Coronary artery (tissue), 2 donors: Measurements from ENCODE around the gene PNRC1.
A peak's percentile ranks its signal among the peaks of the same experiment; 100 is the strongest.
"Not testable (repeated sequence)": the region's sequence is repeated elsewhere in the genome, so short reads cannot be mapped to it uniquely, and the experiment has no call there.

Experiments
- DNase-seq: peaks from one replicate; pipeline ENCODE4 v3.0.0-alpha.2; 2017; ENCODE audit warnings: low spot score
- H3K27ac ChIP-seq, 2 donors: fragments of 200-600 bp; sonication (generic); one replicate each; pipeline ENCODE4 v1.5.1; 2016 to 2019
- H3K4me3 ChIP-seq: fragments of 200-600 bp; sonication (generic); 2 replicates; pipeline ENCODE4 v1.5.1; 2016; ENCODE audit warnings: mild to moderate bottlenecking, moderate library complexity
- TF ChIP-seq, protein P1 (sequence below): fragments of 200-600 bp; sonication (generic); IDR thresholded peaks from one replicate; pipeline ENCODE4 v1.5.1; 2019; ENCODE audit warnings: antibody characterized with exemption

PNRC1 gene

DNA sequence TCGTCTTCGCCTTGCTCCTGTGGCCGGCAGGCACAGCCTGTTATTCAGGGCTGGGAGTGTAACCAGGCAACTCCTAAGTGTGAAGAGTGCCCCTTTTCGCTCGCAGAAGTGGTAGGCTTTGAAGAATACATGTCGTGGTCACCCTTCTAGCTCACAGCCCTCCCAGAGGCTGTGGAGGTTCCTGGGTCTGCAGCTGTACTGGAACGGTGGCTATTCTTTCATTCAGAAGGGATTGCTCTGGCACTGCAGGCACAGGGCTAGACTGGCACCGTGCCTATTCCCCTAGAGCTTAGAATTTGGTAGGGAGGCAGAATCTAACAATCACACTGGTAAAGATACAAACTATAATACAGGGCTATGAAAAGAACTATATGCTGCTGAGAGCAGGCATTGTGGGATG is 38.4 kb downstream of the PNRC1 start:
- H3K27ac ChIP-seq: no peak overlapping the region
- H3K4me3 ChIP-seq: no peak overlapping the region
- TF ChIP-seq, protein P1, sequence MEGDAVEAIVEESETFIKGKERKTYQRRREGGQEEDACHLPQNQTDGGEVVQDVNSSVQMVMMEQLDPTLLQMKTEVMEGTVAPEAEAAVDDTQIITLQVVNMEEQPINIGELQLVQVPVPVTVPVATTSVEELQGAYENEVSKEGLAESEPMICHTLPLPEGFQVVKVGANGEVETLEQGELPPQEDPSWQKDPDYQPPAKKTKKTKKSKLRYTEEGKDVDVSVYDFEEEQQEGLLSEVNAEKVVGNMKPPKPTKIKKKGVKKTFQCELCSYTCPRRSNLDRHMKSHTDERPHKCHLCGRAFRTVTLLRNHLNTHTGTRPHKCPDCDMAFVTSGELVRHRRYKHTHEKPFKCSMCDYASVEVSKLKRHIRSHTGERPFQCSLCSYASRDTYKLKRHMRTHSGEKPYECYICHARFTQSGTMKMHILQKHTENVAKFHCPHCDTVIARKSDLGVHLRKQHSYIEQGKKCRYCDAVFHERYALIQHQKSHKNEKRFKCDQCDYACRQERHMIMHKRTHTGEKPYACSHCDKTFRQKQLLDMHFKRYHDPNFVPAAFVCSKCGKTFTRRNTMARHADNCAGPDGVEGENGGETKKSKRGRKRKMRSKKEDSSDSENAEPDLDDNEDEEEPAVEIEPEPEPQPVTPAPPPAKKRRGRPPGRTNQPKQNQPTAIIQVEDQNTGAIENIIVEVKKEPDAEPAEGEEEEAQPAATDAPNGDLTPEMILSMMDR: no peak
- no peak for DNase-seq

DNA sequence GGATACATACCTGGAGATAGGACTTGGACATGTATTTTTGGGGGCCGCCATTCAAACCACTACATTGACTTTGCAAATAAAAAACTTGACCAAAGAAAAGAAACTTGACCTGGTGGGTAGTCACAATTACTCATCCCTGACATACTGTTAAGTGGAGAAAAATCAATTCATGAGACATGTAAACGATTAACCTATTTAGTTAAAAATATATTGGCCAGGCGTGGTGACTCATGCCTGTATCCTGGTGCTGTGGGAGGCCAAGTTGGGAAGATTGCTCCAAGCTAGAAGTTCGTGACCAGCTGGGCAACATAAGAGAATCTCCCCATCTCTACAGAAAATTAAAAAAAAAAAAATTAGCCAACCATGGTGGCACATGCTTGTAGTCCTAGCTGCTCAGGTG is 39.8 kb downstream of the PNRC1 start:
- no peak overlapping the region for H3K4me3 ChIP-seq
- TF ChIP-seq, protein P1: no peak
- H3K27ac ChIP-seq: no peak overlapping the region
- no peak for DNase-seq

DNA sequence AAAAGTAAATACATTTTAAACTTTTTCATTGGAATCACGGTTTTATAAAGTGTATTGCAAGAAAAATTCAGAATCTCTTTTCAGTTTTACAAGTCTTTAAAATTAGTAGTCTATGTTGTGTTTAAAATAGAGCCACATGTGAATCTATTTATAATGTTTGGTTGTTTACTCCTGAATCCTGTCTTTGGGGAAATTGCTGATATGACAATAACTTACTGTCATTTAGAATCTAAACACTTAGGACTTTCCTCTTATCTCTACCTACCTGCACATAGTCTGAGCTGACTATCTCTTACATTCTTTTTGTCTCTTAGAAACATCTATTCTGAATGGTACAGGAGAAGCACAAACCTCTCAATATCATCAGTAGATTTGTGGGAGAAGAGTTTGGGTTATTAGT is 41.4 kb downstream of the PNRC1 start:
- no peak overlapping the region for H3K27ac ChIP-seq
- DNase-seq: no peak
- TF ChIP-seq, protein P1: no peak
- H3K4me3 ChIP-seq: no peak overlapping the region

DNA sequence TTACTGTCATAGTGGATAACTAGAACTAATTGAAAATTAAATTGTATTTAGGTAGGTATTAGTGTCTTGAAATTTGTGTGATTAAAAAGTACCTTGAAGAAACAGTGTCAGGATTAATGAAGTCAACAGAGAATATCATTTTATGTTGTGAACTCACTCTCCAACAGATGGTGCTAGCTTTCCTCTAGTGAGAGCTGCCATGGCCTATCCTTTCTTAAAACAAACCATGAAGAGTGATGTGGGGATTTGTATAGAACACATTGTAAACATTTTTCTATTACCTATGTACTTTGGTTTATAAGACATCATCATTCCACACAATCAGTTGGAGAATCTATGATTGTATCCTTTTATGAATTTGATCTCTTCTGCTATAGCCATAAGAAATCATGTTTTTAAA is 42.1 kb downstream of the PNRC1 start:
- H3K27ac ChIP-seq: no peak overlapping the region

DNA sequence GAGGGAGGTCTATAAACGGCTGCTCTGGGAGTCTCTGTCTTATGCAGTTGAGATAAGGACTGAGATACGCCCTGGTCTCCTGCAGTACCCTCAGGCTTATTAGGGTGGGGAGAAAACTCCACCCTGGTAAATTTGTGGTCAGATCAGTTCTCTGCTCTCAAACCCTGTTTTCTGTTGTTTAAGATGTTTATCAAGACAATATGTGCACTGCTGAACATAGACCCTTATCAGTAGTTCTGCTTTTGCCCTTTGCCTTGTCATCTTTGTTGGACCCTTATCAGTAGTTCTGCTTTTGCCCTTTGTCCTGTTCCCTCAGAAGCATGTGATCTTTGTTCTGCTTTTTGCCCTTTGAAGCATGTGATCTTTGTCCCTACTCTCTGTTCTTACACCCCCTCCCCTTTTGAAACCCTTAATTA is 47.7 kb downstream of the PNRC1 start:
- DNase-seq, H3K4me3 ChIP-seq, H3K27ac ChIP-seq: not testable (repeated sequence)

More for the DNA sequence above, 42.1 kb downstream of the PNRC1 start:
- TF ChIP-seq, protein P1: peak; percentile 41
- DNase-seq: no peak
- no peak overlapping the region for H3K4me3 ChIP-seq

DNA sequence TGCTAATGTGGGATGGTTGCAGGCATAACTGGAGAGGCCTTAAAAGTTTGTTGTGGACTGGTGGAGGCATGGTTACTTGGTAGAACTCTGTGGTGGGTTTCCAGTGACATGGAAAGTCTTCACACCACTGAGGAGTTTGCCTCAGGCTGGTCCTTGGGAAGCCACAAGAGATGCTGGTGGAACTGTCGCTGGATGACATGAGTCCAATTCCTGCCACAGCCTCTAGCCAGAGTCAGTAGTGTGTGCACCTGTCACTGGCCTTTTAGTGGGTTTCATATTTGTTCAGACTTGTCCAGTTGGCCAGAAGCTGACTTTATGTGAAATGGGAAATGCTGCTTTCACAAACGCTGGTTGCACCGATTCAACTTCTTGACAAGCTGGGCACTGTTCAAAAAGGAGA is 51.0 kb downstream of the PNRC1 start:
- Histone ChIP-seq H3K4me3 (no peak overlapping the region), H3K27ac (no peak overlapping the region)
- TF ChIP-seq, protein P1: no peak
- no peak for DNase-seq

DNA sequence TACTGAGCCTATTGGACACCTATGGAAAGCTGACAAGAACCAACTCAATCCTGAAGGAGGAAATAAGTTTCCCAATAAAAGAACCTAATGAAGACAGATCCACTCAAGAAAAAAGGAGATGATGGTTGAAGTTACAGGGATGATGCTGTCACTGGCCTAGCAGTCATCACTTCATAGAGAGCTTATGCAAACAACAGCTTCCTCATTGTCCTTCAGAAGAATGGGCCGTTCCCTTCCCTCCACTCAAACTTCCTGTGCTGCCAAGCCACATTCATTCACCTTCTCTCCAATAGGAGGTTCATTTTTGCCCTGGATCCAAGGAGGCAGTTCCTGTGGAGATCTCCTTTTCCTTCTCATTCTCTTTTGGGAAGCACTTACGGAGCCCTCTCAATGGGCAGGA is 51.5 kb downstream of the PNRC1 start:
- TF ChIP-seq, protein P1: no peak
- Histone ChIP-seq H3K4me3 (no peak overlapping the region), H3K27ac (no peak overlapping the region)
- DNase-seq: no peak

DNA sequence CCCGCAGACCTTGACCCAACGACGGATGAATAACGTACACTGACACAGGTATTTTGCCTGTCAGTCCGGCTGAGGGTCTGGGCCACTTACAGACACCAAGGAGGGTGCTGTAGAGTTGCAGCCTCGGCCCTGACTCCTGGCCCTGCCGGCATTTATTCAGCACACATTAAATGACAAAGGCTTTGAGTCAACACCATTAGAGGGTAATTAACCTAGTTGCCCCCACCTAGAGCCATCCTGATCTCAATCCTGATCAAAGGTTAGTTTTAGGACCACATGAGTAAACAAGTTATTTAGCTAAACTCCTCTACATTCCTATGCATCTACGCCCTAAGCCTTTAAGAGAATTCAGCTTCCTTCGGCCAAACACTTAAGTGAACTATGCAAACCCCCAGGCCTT is 53.4 kb downstream of the PNRC1 start:
- TF ChIP-seq, protein P1: no peak
- no peak overlapping the region for H3K27ac ChIP-seq
- no peak for DNase-seq
- no peak overlapping the region for H3K4me3 ChIP-seq
